ENCODE data around the gene NUDT8.
"Not testable (repeated sequence)": the region's sequence is repeated elsewhere in the genome, so short reads cannot be mapped to it uniquely, and the experiment has no call there.

Gene NUDT8

DNA sequence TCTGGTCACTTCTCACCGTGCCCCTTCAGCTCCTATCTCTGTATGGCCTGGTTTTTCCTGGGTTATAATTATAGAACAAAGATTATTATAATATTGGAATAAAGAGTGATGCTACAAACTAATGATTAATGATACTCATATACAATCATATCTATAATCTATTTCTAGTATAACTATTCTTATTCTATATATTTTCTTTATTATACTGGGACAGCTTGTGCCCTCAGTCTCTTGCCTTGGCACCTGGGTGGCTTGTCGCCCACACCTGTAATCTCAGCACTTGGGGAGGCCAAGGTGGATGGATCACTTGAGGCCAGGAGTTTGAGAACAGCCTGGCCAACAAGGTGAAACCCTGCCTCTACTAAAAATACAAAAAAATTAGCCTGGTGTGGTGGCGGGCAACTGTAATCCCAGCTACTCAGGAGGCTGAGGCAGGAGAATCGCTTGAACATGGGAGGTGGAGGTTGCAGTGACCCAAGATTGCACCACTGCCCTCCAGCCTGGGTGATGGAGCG, 30.0 kb upstream of the NUDT8 start:
- DNase-seq = not testable (repeated sequence)

DNA sequence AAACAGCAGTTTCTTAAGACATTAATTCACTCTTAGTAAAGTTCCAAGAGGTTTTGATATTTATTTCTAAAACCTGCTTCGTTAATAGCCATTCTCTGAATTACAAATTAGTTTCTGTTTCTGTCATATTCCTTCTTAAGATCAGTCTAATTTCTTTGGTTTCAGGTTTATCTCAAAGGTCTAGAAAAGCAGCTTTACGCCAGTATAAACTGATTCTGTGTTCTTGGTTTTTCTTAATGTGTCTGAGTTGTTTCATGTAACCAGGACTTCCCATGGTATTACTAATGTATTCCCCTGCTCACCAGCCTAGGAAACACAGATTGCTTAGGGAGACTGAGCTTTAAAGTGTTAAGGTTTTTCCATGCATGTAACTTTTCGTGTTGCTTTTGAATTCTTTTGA, 27.6 kb upstream of the NUDT8 start:
- peak; percentile 56 for DNase-seq

DNA sequence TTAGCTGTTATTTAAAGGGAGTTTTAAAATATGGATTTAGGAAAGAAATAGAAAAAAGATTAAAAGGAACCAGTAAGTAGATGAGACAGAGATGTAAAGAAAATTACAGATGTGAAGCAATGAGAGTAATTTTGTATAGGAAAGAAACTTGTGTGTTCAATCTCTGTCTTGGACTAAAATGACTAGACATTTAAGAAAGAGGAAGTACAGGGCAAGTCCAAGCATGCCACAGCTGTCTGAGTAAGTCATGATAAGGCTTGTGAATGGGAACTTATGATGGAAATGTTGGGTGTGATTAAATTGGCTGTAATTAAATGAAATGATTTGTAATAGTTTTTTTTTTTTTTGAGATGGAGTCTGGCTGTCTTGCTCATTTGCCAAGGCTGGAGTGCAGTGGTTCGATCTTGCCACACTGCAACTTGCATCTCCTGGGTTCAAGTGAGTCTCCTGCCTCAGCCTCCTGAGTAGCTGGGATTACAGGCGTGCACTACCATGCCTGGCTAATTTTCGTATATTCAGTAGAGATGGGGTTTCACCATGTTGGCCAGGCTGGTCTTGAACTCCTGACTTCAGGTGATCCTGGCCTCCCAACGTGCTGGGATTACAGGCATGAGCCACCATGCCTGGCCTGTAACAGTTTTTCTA, 26.7 kb upstream of the NUDT8 start:
- peak; percentile 34 for DNase-seq

DNA sequence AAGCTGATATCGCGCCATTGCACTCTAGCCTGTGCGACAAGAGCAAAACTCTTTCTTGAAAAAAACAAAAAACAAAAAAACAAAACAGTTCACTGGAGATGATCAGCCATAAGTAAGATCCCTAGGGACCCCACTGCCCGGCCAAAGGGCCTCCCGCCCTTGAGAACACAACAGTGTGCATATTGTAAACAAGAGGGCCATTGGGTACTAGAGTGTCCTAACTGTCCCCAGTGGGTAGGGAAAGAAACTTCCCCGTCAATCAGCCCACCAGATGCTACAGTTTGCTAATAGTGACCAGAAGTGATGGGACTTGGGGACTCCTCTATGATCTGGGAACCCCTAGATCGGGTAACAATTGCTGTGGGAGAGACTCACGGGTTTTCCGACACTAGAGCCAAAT, 24.5 kb upstream of the NUDT8 start:
- DNase-seq = no peak

DNA sequence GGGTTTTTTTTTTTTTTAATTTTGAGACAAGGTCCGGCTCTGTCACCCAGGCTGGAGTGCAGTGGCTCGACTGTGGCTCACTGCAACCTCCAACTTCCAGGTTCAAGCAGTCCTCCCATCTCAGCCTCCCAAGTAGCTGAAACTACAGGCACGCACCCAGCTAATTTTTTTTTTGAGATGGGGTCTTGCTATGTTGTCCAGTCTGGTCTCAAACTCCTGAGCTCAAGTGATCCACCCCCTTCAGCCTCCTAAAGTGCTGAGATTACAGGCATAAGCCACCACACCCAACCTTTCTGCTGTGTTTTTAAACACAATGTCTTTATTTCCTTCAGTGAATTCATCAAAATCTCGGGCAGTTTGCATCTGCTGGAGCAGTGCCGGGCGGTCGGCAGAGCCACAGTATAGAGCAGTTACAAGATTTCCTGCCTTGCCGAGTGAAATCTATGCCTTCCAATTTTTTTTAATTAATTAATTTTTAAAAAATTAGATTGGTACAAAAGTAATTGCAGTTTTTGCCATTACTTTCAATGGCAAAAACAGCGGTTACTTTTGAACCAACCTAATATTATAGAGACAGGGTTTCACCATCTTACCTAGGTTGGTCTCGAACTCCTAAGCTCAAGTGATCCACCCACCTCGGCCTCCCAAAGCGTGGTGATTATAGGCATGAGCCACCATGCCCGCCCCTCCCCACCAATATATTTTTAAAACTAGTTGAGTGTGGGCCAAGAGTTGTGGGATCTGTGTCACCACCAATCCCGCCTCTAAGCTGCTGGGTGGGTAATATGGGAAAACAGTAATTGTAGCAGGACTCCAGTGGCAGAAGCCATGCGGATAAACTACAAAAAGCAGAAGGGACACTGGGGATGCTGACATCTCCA, 23.5 kb upstream of the NUDT8 start:
- DNase-seq = no peak

DNA sequence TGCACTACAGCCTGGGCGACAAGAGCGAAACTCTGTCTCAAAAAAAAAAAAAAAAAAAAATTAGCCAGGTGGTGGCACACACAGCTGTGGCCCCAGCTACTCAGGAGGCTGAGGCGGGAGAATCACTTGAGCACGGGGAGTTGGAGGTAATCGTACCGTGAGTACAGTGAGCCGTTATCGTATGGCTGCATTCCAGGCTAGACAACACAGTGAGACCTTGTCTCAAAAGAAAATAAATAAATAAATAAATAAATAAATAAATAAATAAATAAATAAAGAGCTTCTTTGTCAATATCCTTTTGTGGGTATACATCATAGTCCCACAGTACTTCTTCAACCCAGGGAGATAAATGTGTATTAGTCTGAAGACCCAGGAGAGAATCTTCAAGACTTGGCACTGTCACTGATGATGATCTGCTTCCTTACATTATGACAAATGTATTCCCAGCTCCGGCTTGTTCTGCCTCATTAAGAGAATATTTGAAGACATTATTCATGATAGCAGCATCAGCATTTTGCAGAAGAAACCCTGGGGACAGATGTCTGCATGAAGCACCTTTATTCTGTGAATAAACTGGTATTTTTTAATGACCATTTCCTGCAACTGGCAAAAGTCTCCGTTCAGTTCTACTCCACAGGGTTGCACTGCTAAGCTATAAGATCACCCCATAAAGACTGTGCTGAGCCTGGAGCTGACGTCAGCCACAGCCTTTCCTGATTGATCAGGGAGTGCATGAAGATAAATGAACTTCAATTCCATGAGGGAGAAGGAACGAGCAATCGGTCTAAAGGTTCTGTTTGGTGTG, 22.4 kb upstream of the NUDT8 start:
- no peak for DNase-seq

DNA sequence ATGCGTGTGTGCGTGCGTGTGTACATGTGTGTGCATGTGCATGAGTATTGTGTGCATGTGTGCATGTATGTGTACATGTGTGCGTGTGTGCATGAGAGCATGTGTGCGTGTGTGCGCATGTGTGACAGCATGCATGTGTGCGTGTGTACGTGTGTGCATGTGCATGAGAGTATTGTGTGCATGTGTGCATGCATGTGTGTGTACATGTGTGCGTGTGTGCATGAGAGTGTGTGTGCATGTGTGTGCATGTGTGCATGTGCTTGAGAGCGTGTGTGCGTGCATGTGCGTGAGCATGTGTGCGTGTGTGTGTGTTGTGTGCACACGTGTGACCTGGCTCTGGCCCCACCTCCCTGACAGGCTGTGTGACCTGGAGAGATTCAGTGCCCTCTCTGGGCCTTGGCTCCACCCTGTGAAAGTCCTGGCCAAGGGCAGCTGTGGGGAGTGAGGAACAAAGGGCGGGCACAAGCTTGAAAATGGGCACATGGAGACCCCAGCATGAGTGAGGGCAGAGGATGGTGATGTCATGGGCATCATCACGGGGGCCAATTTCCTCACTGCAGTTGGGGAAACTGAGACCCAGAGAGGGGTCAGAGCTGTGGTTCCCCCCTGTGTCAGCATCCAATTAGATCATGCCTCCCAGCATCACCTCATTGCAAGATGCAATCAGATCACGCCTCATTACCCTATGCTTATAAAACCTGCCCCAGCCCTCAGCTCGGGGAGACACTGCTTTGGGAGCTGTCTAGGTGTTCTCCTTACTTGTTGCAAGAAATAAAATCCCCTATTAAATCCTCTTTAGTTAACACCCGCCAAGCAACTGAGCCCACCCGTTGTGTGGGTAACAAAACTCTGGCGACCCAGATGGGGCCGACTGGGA, 20.1 kb upstream of the NUDT8 start:
- DNase-seq = peak; percentile 41

DNA sequence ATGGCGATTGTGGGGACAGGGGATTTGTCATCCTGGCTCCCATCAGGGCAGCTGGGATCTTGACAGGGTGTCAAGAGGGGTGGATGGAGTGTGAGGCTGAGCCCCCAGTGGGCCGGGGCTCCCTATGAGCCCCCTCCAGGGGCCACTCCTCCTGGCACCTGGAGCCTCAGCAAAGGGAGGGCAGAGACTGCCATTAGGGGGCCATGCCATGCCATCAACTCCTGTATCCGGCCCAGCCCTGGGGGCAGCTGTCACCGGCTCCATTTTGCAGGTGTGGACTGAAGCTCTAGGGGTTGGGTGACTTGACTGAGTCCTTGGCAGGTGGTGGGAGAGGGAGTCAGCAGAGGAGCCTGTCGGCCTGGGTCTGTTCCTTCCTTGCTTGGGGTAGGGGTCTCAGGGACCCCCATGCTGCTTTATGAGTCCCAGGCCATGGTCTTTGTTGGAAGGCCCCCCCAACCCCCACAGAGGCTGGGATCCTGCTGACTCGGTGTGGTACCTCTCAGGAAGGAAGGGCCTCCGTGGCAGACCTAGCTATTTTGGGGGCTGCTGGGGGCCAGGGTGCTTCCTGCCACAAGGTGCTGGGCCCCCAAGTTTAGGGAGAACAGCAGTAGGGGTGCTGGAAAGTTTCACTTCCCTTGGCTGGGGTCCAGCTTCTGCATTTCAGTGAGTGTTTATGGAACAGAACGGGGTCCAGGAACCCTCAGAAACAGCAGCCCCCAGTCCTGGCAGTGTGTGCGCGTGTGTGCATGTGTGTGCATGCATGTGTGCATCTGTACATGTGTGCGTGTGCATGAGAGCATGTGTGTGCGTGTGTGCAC, 19.3 kb upstream of the NUDT8 start:
- DNase-seq = no peak

DNA sequence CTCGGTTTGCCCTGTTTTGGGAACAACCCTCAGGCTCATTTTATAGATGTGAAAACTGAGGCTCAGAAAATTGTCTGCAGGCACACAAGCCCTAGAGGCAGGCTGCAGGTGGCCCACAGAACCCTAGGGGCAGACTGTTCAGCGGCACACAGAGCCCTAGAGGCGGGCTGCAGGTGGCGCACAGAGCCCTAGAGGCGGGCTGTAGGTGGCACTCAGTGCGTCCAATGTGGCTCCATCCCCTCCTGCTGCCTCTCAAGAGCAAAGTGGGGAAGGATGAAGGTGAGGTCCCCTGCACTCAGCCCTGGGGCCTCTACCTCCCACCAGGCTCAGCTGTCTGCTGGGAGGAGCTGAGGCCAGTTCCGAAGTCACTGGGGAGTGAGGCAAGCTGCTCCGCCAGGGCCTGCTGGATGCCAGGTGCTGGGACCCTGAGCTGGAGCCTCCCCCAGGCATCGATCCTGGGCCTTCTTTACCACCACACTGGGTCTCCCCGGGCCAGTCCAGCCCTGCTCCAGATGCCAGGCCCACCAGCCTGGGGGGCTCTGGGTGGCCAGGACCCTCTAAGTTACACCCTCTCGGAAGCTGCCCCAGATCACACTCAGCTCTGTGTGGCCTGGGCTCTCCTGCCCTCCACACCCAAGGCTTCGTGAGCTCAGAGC, 18.5 kb upstream of the NUDT8 start:
- peak; percentile 77 for DNase-seq

DNA sequence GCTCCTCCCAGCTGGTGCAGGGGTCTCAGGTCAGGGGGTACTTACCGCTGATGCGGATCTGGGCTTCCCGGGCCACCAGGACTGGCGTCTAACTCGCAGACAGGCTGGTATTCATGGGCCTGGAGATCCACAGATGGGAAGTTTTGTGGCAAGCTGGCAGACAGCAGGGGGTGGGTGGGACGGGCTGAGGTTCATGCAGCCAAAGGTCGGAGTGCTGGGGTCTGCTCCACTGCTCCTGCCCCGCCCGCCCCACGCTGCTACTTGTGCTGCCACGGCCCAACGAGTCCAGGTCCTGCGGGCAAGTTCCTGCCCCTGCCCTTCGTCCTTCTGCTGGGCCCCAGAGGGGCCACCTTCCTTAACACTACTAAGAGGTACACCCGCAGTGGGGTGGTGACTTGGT, 17.7 kb upstream of the NUDT8 start:
- DNase-seq = no peak

DNA sequence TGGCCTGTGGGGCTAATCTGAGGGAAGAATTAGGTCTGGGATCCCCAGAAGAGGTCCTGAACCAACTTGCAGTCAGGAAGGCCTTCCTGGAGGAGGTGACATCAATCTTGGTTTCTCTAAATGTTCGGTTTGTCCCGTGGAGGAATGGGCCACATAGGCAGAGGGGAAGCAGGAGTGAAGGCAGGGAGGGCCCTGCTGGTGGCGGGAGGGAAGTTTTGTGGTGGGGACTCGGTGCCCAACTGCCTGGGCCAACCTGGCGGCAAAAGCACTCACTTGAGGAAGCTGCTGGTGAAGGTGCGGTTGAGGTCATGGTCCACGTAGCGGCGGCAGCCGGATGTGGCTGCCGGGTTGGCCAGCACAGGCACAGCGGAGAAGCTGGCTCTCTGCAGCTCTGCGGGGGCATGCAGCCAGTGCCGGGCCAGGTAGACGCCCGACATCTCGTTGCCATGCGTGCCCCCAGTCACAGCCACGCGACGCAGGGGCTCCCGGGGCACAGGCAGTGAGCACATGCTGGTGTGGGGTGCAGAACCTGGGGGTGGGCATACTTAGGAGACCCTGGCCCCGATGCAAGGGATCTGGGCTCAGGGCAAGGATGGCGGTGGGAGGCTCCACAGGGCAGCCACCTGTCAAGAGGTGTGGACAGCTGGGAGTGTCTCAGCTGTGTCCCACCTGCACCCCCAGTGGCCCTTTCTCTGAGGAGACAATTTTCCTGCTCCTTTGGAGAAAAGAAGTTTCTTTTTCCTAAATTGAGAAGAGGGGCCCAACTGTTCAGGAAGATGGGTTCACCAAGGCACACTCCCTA, 17.0 kb upstream of the NUDT8 start:
- DNase-seq = peak; percentile 78

DNA sequence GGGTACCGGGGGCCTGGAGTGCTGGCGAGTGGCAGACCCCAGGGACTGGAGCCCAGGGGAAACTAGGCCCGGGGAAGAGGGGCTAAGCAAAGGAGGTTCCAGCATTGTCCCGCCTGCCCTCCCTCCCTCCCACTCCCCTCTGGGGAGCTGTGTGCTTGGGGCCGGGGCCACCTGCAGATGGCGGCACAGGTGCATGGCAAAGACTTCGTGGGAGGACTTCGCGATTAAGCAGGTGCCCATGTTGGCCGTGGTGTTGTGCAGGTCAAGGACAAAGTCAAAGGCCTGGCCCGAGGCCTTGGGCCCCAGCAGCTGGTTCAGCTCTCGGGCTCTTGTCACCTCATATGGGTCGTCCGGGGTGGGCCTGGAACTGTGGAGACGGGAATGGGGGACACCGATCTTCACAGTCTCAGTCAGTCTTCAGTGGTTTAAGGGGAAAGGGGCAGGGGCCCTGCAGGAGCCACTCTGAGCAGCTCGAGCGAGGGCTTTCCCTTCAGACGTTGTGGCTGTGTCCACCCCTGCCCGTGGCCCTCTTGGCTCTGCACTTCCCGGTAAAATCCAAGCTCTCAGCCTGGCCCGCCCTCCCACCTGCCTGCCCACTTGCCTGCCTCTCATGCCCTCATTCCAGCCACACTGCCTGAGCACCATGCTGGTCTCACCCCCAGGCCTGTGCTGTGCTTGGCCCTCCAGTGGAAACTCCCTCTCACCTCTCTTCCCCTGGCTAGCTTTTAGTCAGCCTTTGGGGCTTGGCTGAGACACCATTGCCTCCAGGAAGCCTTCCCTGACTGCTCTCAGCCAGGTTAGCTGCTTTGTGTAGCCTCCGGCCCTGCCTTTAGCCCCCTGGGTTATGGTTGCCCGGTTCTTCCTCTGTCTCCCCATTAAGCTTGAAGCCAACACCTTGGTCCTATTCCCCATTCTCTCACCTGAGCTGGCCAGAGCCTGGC, 16.1 kb upstream of the NUDT8 start:
- peak; percentile 34 for DNase-seq

DNA sequence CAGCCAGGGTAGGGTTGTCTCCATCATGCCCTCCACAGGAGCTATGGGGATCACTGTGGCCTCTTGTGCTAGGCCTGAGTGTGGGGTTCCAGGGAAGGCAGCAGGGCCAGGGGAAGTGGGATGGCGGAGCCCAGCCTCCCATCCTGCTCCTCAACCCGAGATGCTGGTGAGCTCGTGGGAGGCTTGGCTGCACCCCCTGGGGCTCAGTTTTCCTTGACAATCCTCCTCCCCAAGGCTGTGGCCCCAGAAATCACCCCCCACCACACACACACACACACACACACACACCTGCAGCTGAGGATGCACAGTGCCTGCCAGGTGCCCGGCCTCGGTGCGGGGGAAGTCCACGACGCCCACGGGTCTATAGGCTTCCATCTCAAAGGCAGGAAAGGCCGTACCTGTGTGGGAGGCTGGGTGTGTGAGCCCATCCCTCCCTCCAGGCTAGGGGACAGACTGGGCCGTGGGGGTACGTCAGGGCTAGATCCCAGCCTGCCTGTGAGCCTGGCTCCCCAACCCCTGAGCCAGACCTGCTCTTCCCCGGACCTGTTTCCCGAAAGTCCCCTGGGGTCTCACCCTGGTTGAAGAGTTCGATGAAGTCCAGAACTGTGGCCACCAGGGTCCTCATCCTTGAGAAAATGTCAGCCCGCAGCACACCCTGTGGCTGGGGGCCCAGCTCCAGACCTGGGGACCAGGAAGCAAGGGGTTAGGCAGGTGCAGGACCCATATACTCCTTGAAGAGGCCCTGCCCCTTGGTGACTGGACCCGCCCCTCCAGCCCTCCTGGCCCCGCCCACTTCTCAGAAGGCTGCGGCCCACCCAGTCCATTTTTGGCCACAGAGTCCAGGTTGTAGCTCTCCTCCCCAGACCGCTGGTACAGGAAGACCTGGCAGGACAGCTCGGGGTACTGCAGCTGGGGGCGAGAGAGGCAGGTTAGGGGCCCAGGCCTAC, 15.0 kb upstream of the NUDT8 start:
- no peak for DNase-seq

DNA sequence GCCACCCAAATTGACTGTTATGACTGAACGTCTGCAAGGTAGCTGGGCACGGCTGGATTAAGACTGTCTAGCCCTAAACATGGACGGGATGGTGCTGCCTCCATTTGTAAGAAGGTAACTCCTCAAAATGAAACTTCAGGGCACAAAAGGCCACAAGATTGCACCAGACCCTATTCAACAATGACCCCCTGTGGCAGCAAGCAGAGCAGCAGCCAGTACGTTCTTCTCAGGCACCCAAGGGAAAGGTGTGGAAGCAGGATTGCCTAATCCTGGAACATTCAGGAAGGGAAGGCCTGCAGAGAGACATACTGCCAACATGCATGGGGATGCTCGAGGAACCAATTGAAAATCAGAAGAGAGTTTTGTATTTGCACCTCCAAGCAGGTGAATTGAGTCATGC, 14.3 kb upstream of the NUDT8 start:
- DNase-seq = peak; percentile 30

DNA sequence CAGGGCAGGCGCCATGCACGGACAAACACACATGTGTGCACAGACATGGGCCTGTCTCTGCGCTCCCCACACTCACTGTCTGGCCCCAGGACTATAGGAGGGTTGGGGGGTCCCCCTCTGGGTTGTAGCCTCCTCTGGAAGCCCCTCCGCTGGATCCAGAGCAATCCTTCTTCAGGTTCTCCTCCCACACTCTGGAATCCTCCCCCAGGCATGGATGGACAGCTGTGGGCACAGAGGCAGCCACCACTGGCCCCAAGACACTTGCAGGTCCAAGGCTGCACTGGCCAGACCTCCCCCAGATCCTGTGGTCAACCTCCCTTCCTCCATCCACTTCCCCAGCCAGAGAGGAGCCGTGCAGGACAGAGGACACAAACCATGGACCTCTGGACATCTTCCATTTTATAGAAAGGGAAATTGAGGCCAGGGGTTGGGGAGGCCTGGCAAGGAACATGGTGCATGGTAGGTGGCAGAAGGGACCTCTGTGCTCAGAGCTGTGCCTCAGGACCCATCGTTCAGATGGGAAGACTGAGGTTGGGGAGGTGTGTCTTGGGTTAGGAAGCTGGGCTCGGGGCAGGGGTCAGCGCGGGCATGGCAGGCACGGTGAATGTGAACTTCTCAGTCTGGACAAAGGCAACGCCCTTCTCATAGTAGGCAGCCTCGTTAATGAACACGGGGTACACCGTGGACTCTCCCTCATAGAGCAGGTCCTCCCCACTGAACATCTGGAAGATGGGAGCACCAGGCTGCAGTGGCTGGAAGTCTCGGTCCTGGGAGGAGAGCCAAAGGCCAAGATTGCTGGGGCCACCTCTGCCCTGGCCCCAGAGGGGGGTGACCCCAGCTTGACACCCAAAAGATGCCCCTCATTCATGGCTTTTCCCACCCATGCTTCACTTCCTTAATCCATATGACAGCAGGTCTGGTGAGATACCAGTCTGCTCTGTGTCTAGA, 12.7 kb upstream of the NUDT8 start:
- DNase-seq = no peak
